HepG2 (cell line): ENCODE results near the gene SNAP25. TPM values are rescaled to one million over a fixed set of nuclear protein-coding genes. Genes with fewer than 3 reads are reported as not detected.

Experiments
- ATAD3A ChIP-seq: sonication (generic); formaldehyde crosslinking; IDR thresholded peaks from 2 replicates; pipeline ENCODE4 v1.4.0; 2020; ENCODE audit warnings: missing genetic modification reagents
- FIP1L1 ChIP-seq: fragments of 200-400 bp; formaldehyde crosslinking; IDR thresholded peaks from 2 replicates; pipeline ENCODE4 v1.6.1; 2018; ENCODE audit warnings: low read depth, mild to moderate bottlenecking, low read length, moderate library complexity, borderline replicate concordance; ENCODE audit not compliant: insufficient read depth
- GLI4 ChIP-seq: sonication (generic); formaldehyde crosslinking; IDR thresholded peaks from 2 replicates; pipeline ENCODE4 v1.5.1; 2020; ENCODE audit warnings: missing genetic modification reagents, mild to moderate bottlenecking, moderate library complexity, borderline replicate concordance
- HHEX ChIP-seq: IDR thresholded peaks from 2 replicates; pipeline ENCODE4 v1.6.1; 2016; ENCODE audit warnings: control low read depth
- HOXA9 ChIP-seq: sonication (generic); formaldehyde crosslinking; IDR thresholded peaks from 2 replicates; pipeline ENCODE4 v1.8.1; 2022; ENCODE audit warnings: missing genetic modification reagents, mild to moderate bottlenecking, moderate library complexity, borderline replicate concordance
- MBNL3 ChIP-seq: fragments of 250-450 bp; sonication (Bioruptor Pico); conservative IDR thresholded peaks from 2 replicates; pipeline ENCODE4 v1.8.0; 2022; ENCODE audit warnings: mild to moderate bottlenecking, inconsistent platforms
- MED1 ChIP-seq: sonication (generic); formaldehyde crosslinking; IDR thresholded peaks from 2 replicates; pipeline ENCODE4 v1.4.0; 2020; ENCODE audit warnings: missing genetic modification reagents
- NFKB2 ChIP-seq: sonication (generic); formaldehyde crosslinking; IDR thresholded peaks from 2 replicates; pipeline ENCODE4 v1.4.0; 2020; ENCODE audit warnings: missing genetic modification reagents, borderline replicate concordance
- POLR2AphosphoS2 ChIP-seq: IDR thresholded peaks from 2 replicates; pipeline ENCODE4 v1.6.1; 2011; ENCODE audit warnings: low read depth, low read length, improper control_type of control experiment
- RBM39 ChIP-seq: fragments of 200-400 bp; formaldehyde crosslinking; IDR thresholded peaks from one replicate; pipeline ENCODE4 v1.6.1; 2018; ENCODE audit warnings: antibody characterized with exemption, mild to moderate bottlenecking, low read depth, low read length; ENCODE audit not compliant: poor library complexity, severe bottlenecking
- TAF15 ChIP-seq: fragments of 200-400 bp; formaldehyde crosslinking; IDR thresholded peaks from one replicate; pipeline ENCODE4 v1.6.1; 2018; ENCODE audit warnings: mild to moderate bottlenecking, low read depth, low read length; ENCODE audit not compliant: poor library complexity, severe bottlenecking
- ZFP82 ChIP-seq: sonication (generic); formaldehyde crosslinking; IDR thresholded peaks from 2 replicates; pipeline ENCODE4 v1.5.1; 2020; ENCODE audit warnings: mild to moderate bottlenecking, missing genetic modification reagents, borderline replicate concordance
- ZFYVE20 ChIP-seq: sonication (generic); formaldehyde crosslinking; IDR thresholded peaks from 2 replicates; pipeline ENCODE4 v1.8.0; 2023; ENCODE audit warnings: low read depth, mild to moderate bottlenecking, moderate library complexity, missing genetic modification reagents, borderline replicate concordance
- ZNF605 ChIP-seq: sonication (generic); formaldehyde crosslinking; IDR thresholded peaks from 2 replicates; pipeline ENCODE4 v1.8.0; 2022; ENCODE audit warnings: mild to moderate bottlenecking, missing genetic modification reagents
- ZNF616 ChIP-seq: sonication (generic); formaldehyde crosslinking; IDR thresholded peaks from 2 replicates; pipeline ENCODE4 v1.5.0; 2020; ENCODE audit warnings: low read depth, mild to moderate bottlenecking, missing genetic modification reagents
- ZNF720 ChIP-seq: sonication (generic); formaldehyde crosslinking; IDR thresholded peaks from 2 replicates; pipeline ENCODE4 v1.4.0; 2020; ENCODE audit warnings: missing genetic modification reagents
- polyA plus RNA-seq, 8 experiments: library from polyadenylated mRNA; depleted of rRNA in 3 of 8; stranded (reverse) in 7 of 8; unstranded in 1 of 8; fragments of >200 nt; fragmentation: Illumina TruSeq in 4 of 8; extraction: Trizol in 4 of 8; gene quantifications; 2 replicates each; pipeline versions ENCODE4 v1.2.1 to v1.2.3, GENCODE V29; 2011 to 2016; ENCODE audit warnings: low read depth in 4 of 8, missing spikeins in 1 of 8, mixed read lengths in 1 of 8; ENCODE audit not compliant: insufficient read depth in 1 of 8
- total RNA-seq, 5 experiments: library from RNA; depleted of rRNA; stranded (reverse); fragments of >200 nt; fragmentation: Illumina TruSeq; extraction: Trizol; gene quantifications; 2 replicates each; pipeline ENCODE4 v1.2.3, GENCODE V29; 2016; ENCODE audit warnings: low read depth in 1 of 5
- TF ChIP-seq, protein P1 (sequence below): sonication (generic); formaldehyde crosslinking; IDR thresholded peaks from 2 replicates; pipeline ENCODE4 v1.8.0; 2022; ENCODE audit warnings: missing genetic modification reagents, low read depth, mild to moderate bottlenecking, borderline replicate concordance
- TF ChIP-seq, protein P2 (sequence below): sonication (generic); formaldehyde crosslinking; IDR thresholded peaks from 2 replicates; pipeline ENCODE4 v1.5.0; 2020; ENCODE audit warnings: mild to moderate bottlenecking, missing genetic modification reagents
- TF ChIP-seq, protein P3 (sequence below): sonication (generic); formaldehyde crosslinking; IDR thresholded peaks from 2 replicates; pipeline ENCODE4 v1.5.1; 2020; ENCODE audit warnings: missing genetic modification reagents, mild to moderate bottlenecking, borderline replicate concordance
- TF ChIP-seq, protein P4 (sequence below): sonication (generic); formaldehyde crosslinking; conservative IDR thresholded peaks from 2 replicates; pipeline ENCODE4 v1.8.1; 2023; ENCODE audit warnings: missing genetic modification reagents

Gene SNAP25
- total and polyA plus RNA-seq, 2 of the 13 experiments (the other 11 are each of a cell fraction or from before 2014, with no cell fraction given): not detected

DNA sequence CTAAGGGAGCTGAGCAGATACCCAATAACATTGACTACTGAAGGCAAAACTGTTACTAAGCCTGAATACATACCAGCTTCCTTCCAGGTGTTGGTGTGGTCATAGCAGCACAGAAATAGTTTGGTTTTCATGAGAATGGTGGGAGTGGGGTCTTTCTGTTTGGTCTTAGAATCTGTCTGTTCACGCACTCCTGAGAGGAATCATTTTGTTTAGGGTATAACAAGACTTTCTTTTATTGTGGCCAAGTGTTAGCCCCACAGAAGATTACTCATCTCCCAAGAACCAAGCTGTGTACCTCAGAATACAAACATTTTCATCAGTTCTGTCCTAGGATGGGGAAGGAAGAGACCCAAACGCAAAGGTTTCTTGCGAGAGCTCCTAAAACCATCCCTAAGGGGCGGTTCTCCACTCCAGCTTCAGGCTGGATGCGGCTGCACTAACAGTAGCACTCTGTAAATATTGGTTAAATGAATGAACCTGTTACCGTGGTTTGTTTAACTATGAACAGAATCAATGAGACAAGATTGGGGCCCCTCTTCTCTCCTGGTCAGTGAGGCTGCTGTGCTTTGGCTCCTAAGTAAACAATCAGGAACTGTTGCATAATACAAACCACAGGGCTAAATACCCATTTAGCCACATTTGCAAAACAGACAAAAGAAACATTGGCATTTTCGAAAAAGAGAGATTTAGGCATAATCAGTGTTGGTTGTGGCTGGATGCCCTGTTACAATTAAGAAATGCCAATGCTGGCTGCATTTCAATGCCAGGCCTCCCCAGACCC, 44.9 kb downstream of the SNAP25 start (continued):
- TF ChIP-seq ZNF616: no peak
- no peak for TF ChIP-seq ZNF720 (CRISPR knock-in tag)
- no peak for TF ChIP-seq ZFYVE20
- TF ChIP-seq, protein P1, sequence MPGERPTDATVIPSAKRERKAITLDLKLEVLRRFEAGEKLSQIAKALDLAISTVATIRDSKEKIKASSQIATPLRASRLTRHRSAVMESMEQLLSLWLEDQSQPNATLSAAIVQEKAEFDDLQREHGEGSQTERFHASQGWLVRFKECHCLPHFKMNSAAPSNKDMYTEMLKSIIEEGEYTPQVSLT (CRISPR knock-in tag): no peak
- no peak for TF ChIP-seq RBM39
- TF ChIP-seq MBNL3 (CRISPR knock-in tag): no peak
- no peak for TF ChIP-seq ATAD3A
- TF ChIP-seq, protein P2, sequence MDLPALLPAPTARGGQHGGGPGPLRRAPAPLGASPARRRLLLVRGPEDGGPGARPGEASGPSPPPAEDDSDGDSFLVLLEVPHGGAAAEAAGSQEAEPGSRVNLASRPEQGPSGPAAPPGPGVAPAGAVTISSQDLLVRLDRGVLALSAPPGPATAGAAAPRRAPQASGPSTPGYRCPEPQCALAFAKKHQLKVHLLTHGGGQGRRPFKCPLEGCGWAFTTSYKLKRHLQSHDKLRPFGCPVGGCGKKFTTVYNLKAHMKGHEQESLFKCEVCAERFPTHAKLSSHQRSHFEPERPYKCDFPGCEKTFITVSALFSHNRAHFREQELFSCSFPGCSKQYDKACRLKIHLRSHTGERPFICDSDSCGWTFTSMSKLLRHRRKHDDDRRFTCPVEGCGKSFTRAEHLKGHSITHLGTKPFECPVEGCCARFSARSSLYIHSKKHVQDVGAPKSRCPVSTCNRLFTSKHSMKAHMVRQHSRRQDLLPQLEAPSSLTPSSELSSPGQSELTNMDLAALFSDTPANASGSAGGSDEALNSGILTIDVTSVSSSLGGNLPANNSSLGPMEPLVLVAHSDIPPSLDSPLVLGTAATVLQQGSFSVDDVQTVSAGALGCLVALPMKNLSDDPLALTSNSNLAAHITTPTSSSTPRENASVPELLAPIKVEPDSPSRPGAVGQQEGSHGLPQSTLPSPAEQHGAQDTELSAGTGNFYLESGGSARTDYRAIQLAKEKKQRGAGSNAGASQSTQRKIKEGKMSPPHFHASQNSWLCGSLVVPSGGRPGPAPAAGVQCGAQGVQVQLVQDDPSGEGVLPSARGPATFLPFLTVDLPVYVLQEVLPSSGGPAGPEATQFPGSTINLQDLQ (CRISPR knock-in tag): no peak
- TF ChIP-seq HHEX (CRISPR knock-in tag): peak; percentile 97
- TF ChIP-seq MED1 (CRISPR knock-in tag): peak; percentile 90
- no peak for TF ChIP-seq FIP1L1
- TF ChIP-seq GLI4 (CRISPR knock-in tag): 0 out of 2 replicates have a peak, but pooled peaks have one; percentile 80
- no peak for TF ChIP-seq TAF15
- TF ChIP-seq NFKB2 (CRISPR knock-in tag): no peak
- TF ChIP-seq POLR2AphosphoS2: no peak
- TF ChIP-seq, protein P3, sequence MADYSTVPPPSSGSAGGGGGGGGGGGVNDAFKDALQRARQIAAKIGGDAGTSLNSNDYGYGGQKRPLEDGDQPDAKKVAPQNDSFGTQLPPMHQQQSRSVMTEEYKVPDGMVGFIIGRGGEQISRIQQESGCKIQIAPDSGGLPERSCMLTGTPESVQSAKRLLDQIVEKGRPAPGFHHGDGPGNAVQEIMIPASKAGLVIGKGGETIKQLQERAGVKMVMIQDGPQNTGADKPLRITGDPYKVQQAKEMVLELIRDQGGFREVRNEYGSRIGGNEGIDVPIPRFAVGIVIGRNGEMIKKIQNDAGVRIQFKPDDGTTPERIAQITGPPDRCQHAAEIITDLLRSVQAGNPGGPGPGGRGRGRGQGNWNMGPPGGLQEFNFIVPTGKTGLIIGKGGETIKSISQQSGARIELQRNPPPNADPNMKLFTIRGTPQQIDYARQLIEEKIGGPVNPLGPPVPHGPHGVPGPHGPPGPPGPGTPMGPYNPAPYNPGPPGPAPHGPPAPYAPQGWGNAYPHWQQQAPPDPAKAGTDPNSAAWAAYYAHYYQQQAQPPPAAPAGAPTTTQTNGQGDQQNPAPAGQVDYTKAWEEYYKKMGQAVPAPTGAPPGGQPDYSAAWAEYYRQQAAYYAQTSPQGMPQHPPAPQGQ: no peak
- no peak for TF ChIP-seq ZFP82 (CRISPR knock-in tag)
- TF ChIP-seq HOXA9 (CRISPR knock-in tag): no peak
- TF ChIP-seq, protein P4, sequence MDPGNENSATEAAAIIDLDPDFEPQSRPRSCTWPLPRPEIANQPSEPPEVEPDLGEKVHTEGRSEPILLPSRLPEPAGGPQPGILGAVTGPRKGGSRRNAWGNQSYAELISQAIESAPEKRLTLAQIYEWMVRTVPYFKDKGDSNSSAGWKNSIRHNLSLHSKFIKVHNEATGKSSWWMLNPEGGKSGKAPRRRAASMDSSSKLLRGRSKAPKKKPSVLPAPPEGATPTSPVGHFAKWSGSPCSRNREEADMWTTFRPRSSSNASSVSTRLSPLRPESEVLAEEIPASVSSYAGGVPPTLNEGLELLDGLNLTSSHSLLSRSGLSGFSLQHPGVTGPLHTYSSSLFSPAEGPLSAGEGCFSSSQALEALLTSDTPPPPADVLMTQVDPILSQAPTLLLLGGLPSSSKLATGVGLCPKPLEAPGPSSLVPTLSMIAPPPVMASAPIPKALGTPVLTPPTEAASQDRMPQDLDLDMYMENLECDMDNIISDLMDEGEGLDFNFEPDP (CRISPR knock-in tag): no peak
- peak; percentile 78; the same call in 1 of the 2 replicates for TF ChIP-seq ZNF605 (CRISPR knock-in tag)
